OCI-LY7 (cell line): ENCODE data around the gene ASXL1.

ENCODE experiments used
- EZH2phosphoT487 ChIP-seq: fragments of 200-600 bp; sonication (generic); IDR thresholded peaks from 2 replicates; pipeline ENCODE4 v1.6.1; 2018; ENCODE audit warnings: low read depth, borderline replicate concordance, mild to moderate bottlenecking, mixed run types, antibody characterized with exemption, low read length, moderate library complexity, mixed read lengths
- TF ChIP-seq, protein P1 (sequence below): fragments of 200-600 bp; sonication (generic); conservative IDR thresholded peaks from 2 replicates; pipeline ENCODE4 v1.5.1; 2014; ENCODE audit warnings: mild to moderate bottlenecking, antibody characterized with exemption, low read length, moderate library complexity, mixed read lengths

DNA sequence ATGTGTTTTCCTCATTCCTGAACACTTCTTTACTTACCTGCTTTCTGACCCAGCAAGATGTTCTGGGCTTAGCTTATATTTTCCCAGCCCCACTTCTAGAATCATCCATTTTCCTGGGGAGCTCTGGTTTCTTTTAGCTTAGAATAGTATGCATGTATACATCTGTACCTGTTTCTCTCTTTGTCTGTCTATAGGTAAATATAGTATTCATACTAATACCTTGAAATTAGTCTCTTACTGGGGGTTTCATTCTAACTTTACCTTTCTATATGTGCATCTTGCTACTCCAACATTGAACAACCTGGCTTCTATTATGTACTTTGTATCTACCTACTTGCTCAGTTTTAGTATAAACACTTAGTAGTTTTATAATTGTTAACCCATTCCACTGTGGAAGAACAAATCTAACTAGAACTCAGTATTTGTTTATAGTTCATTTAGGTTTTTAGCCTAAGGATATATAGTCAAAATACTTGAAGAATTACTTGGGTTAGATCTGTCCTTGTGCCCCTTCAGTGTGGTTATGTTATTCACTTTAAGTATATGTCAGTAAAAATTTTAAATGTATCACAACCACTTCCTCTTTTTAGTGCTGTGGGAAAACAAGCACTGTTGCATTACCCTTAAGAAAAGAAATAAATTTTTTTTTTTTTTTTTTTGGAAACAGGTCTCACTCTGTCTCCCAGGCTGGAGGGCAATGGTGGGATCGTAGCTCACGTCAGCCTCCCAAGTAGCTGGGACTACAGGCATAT, 54.0 kb downstream of the ASXL1 start:
- TF ChIP-seq, protein P1, sequence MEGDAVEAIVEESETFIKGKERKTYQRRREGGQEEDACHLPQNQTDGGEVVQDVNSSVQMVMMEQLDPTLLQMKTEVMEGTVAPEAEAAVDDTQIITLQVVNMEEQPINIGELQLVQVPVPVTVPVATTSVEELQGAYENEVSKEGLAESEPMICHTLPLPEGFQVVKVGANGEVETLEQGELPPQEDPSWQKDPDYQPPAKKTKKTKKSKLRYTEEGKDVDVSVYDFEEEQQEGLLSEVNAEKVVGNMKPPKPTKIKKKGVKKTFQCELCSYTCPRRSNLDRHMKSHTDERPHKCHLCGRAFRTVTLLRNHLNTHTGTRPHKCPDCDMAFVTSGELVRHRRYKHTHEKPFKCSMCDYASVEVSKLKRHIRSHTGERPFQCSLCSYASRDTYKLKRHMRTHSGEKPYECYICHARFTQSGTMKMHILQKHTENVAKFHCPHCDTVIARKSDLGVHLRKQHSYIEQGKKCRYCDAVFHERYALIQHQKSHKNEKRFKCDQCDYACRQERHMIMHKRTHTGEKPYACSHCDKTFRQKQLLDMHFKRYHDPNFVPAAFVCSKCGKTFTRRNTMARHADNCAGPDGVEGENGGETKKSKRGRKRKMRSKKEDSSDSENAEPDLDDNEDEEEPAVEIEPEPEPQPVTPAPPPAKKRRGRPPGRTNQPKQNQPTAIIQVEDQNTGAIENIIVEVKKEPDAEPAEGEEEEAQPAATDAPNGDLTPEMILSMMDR = no peak
- TF ChIP-seq EZH2phosphoT487 = no peak
